HEK293 (cell line): Measurements from ENCODE around the gene LCN12.

Experiments used
- CTCF ChIP-seq: fragments of 450-650 bp; formaldehyde crosslinking; IDR thresholded peaks from 2 replicates; pipeline ENCODE4 v1.5.1; 2016; ENCODE audit warnings: missing biosample characterization, missing genetic modification characterization
- HIC1 ChIP-seq: fragments of 450-650 bp; formaldehyde crosslinking; IDR thresholded peaks from 2 replicates; pipeline ENCODE4 v1.5.1; 2016; ENCODE audit warnings: missing biosample characterization, missing genetic modification characterization
- OVOL3 ChIP-seq: fragments of 450-650 bp; formaldehyde crosslinking; IDR thresholded peaks from 2 replicates; pipeline ENCODE4 v1.5.1; 2016; ENCODE audit warnings: missing biosample characterization, missing genetic modification characterization
- ZBTB6 ChIP-seq: fragments of 450-650 bp; formaldehyde crosslinking; IDR thresholded peaks from 2 replicates; pipeline ENCODE4 v1.5.1; 2017; ENCODE audit warnings: missing biosample characterization, missing genetic modification characterization
- ZNF19 ChIP-seq: fragments of 450-650 bp; formaldehyde crosslinking; IDR thresholded peaks from 2 replicates; pipeline ENCODE4; 2016; ENCODE audit warnings: missing biosample characterization, missing genetic modification characterization, low read depth
- ZNF24 ChIP-seq: fragments of 450-650 bp; formaldehyde crosslinking; IDR thresholded peaks from 2 replicates; pipeline ENCODE4 v1.5.1; 2016; ENCODE audit warnings: missing biosample characterization, missing genetic modification characterization
- ZNF274 ChIP-seq, 2 experiments: fragments of 200-500 bp in 1 of 2; fragments of 450-650 bp in 1 of 2; sonication (Bioruptor generic) in 1 of 2; formaldehyde crosslinking in 1 of 2; IDR thresholded peaks; 2 replicates each; pipeline versions ENCODE4 v1.5.1 to v1.6.1; 2014 to 2016; ENCODE audit warnings: borderline replicate concordance in 1 of 2, inconsistent platforms in 1 of 2, low read length in 1 of 2, missing biosample characterization in 1 of 2, missing genetic modification characterization in 1 of 2
- ZNF350 ChIP-seq: fragments of 450-650 bp; formaldehyde crosslinking; IDR thresholded peaks from 2 replicates; pipeline ENCODE4 v1.5.0; 2017; ENCODE audit warnings: missing biosample characterization, mild to moderate bottlenecking, missing genetic modification characterization
- ZNF670 ChIP-seq: fragments of 450-650 bp; formaldehyde crosslinking; IDR thresholded peaks from 2 replicates; pipeline ENCODE4 v1.5.1; 2016; ENCODE audit warnings: missing biosample characterization, missing genetic modification characterization, low read depth

GRCh38 chr9:136907011-136907914 lies 44.8 kb upstream of the LCN12 start:
- TF ChIP-seq CTCF (tag by site-specific recombination) (no peak), ZNF24 (no peak), ZNF670 (no peak), ZNF350 (tag by site-specific recombination) (no peak), OVOL3 (no peak), ZNF274 (IDR thresholded peaks at IDR 0.05; ENCODE audit: low read length) (no peak), ZNF274 (tag by site-specific recombination; IDR thresholded peaks at IDR 0.05; ENCODE audit: borderline replicate concordance) (no peak), ZNF19 (no peak), ZBTB6 (tag by site-specific recombination) (no peak), HIC1 (tag by site-specific recombination) (no peak)
